Loucy (cell line): ENCODE results near the gene NCOR1.

ENCODE experiments used
- EZH2phosphoT487 ChIP-seq: fragments of 200-600 bp; IDR thresholded peaks from 2 replicates; pipeline ENCODE4 v1.6.1; 2018; ENCODE audit warnings: antibody characterized with exemption, mild to moderate bottlenecking, moderate library complexity, borderline replicate concordance
- TF ChIP-seq, protein P1 (sequence below): fragments of 200-600 bp; sonication (generic); conservative IDR thresholded peaks from 2 replicates; pipeline ENCODE4 v1.5.1; 2014; ENCODE audit warnings: mild to moderate bottlenecking, antibody characterized with exemption, low read length

DNA sequence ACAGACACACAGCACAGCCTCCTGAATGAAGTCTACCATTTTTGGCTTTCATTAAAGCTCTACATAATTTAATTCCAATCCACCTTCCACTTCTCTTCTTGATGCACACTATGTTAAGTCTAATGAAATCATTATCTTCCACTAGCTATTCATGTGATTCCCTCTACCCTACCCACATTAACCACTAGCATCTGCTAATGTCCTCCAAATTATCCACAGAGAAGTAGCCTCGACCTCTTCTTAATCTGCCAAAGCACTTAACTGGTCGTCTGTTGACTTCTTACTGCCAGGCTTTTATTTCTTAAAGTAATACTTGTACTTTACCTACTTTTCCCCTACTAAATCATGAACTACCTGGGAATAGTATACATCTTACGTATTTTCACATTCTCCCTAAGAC, 91.8 kb downstream of the NCOR1 start:
- TF ChIP-seq, protein P1, sequence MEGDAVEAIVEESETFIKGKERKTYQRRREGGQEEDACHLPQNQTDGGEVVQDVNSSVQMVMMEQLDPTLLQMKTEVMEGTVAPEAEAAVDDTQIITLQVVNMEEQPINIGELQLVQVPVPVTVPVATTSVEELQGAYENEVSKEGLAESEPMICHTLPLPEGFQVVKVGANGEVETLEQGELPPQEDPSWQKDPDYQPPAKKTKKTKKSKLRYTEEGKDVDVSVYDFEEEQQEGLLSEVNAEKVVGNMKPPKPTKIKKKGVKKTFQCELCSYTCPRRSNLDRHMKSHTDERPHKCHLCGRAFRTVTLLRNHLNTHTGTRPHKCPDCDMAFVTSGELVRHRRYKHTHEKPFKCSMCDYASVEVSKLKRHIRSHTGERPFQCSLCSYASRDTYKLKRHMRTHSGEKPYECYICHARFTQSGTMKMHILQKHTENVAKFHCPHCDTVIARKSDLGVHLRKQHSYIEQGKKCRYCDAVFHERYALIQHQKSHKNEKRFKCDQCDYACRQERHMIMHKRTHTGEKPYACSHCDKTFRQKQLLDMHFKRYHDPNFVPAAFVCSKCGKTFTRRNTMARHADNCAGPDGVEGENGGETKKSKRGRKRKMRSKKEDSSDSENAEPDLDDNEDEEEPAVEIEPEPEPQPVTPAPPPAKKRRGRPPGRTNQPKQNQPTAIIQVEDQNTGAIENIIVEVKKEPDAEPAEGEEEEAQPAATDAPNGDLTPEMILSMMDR: no peak
- TF ChIP-seq EZH2phosphoT487: no peak
